Stromal cell of bone marrow (primary cell): ENCODE results near the gene BCOR.

Source experiments
- DNase-seq: peaks from one replicate; pipeline ENCODE4 v3.0.0-alpha.2; 2012; ENCODE audit warnings: low read depth

Gene BCOR

GRCh38 chrX:40097504-40098263 lies at the start of gene BCOR:
TSS of gene BCOR (minus strand) at chrX:40097958. CDS start at chrX:40077929, 20,029 bp downstream.
- no peak for DNase-seq

GRCh38 chrX:40147126-40147952 lies 49.6 kb upstream of the BCOR start:
- DNase-seq, result no peak

GRCh38 chrX:40146262-40147125 lies 48.7 kb upstream of the BCOR start:
- DNase-seq, result no peak

- no peak for DNase-seq
Measured at GRCh38 chrX:40145923-40146261, 48.1 kb upstream of the BCOR start.

GRCh38 chrX:40145001-40145922 lies 47.5 kb upstream of the BCOR start:
- no peak for DNase-seq

GRCh38 chrX:40144576-40144975 lies 46.8 kb upstream of the BCOR start:
- DNase-seq, result no peak

- DNase-seq, result no peak
Measured at GRCh38 chrX:40143987-40144386, 46.2 kb upstream of the BCOR start.

- DNase-seq, result no peak
Measured at GRCh38 chrX:40143001-40143400, 45.2 kb upstream of the BCOR start.

GRCh38 chrX:40142417-40142816 lies 44.7 kb upstream of the BCOR start:
- no peak for DNase-seq

GRCh38 chrX:40140706-40141499 lies 43.1 kb upstream of the BCOR start:
- DNase-seq, result no peak

GRCh38 chrX:40132751-40133150 lies 35.0 kb upstream of the BCOR start:
- DNase-seq, result peak; percentile 65

GRCh38 chrX:40131654-40132337 lies 34.0 kb upstream of the BCOR start:
- DNase-seq, result no peak

- no peak for DNase-seq
Measured at GRCh38 chrX:40130207-40130606, 32.4 kb upstream of the BCOR start.

GRCh38 chrX:40127052-40127451 lies 29.3 kb upstream of the BCOR start:
- DNase-seq, result no peak

GRCh38 chrX:40122487-40122886 lies 24.7 kb upstream of the BCOR start:
- DNase-seq, result no peak

- DNase-seq, result no peak
Measured at GRCh38 chrX:40121618-40122017, 23.9 kb upstream of the BCOR start.

- no peak for DNase-seq
Measured at GRCh38 chrX:40120838-40121580, 23.3 kb upstream of the BCOR start.

GRCh38 chrX:40117715-40118285 lies 20.0 kb upstream of the BCOR start:
- DNase-seq, result no peak

GRCh38 chrX:40116925-40117324 lies 19.2 kb upstream of the BCOR start:
- no peak for DNase-seq
